Measurements from ENCODE around the gene NDST3. TPM values are rescaled to one million over a fixed set of nuclear protein-coding genes. Genes with fewer than 3 reads are reported as not detected.

The NDST3 gene
- polyA plus RNA-seq, 1 of the 3 experiments (the other 2 are of a cell fraction) = 1.2 TPM

DNA sequence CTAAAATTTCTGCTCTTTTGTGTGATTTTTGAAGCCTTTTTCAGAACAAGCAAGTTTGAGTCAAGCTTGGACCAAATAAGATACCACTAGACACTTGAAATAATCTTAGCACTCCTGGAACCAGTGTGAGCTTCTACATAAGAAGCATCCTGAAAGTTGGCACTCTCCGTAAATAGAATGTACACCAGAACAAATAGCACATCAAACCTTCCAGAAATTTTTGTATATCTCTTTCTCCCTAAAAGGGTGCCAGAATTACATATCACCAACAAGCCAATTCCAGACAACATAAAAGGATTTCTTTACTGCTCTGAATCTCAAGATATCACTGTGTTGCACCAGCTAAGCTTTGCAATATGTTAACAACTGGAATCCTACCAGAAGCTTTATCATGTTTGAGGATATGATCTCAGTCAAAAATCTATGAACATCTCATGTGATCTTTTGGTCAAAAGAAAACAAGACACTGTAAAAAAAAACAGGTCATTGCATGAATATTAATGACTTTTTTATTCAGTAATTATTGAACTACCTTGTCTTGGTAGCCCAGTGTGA, 201.4 kb downstream of the NDST3 start:
- H3K27ac ChIP-seq (ENCODE audit: low read depth in 2 of 2, low read length in 1 of 2) = no peak overlapping the region
- POLR2A ChIA-PET = no interaction called here
- 91% methylated on average over 1 of the region's 1 CpG for WGBS (ENCODE audit: low lambda C conversion rate)
- no peaks in the 10 kb centered on the region for H3F3A ChIP-seq (replicated peaks; ENCODE audit: insufficient read depth)
- no peak overlapping the region for H3K9ac ChIP-seq
- TF ChIP-seq MEF2A (IDR thresholded peaks at IDR 0.05; ENCODE audit: borderline replicate concordance, low read depth) (no peak), FOXJ3 (CRISPR knock-in tag; IDR thresholded peaks at IDR 0.05) (no peak), NFIC (IDR thresholded peaks at IDR 0.05; ENCODE audit: borderline replicate concordance) (no peak), TEAD4 (IDR thresholded peaks at IDR 0.05; ENCODE audit: borderline replicate concordance, insufficient read depth) (no peak)
- TF ChIP-seq, protein P1, sequence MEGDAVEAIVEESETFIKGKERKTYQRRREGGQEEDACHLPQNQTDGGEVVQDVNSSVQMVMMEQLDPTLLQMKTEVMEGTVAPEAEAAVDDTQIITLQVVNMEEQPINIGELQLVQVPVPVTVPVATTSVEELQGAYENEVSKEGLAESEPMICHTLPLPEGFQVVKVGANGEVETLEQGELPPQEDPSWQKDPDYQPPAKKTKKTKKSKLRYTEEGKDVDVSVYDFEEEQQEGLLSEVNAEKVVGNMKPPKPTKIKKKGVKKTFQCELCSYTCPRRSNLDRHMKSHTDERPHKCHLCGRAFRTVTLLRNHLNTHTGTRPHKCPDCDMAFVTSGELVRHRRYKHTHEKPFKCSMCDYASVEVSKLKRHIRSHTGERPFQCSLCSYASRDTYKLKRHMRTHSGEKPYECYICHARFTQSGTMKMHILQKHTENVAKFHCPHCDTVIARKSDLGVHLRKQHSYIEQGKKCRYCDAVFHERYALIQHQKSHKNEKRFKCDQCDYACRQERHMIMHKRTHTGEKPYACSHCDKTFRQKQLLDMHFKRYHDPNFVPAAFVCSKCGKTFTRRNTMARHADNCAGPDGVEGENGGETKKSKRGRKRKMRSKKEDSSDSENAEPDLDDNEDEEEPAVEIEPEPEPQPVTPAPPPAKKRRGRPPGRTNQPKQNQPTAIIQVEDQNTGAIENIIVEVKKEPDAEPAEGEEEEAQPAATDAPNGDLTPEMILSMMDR (IDR thresholded peaks at IDR 0.05) = no peak
- CTCF ChIA-PET = interaction anchor here (2.4 kb wide), 1 partner anchor 11 kb away, joined by 11 read pairs; no protein-coding TSS in a partner anchor
- DNase-seq = no peak
- H3K9me2 ChIP-seq = no peaks in the 10 kb centered on the region
- no peaks in the 10 kb centered on the region for H3K4me1 ChIP-seq (ENCODE audit: control insufficient read depth in 1 of 2, insufficient read depth in 2 of 2, low read depth in 1 of 2, low read length in 1 of 2)
- H2AFZ ChIP-seq (ENCODE audit: low read depth) = no peak overlapping the region
- no peaks in the 10 kb centered on the region for H3K79me2 ChIP-seq (ENCODE audit: insufficient read depth)
- H3K27me3 ChIP-seq (ENCODE audit: insufficient read depth) = no peaks in the 10 kb centered on the region
- H3K4me3 ChIP-seq (ENCODE audit: low read depth in 2 of 2, low read length in 1 of 2) = no peak overlapping the region
- no peaks in the 10 kb centered on the region for H3K36me3 ChIP-seq (replicated peaks in 1 of 2; ENCODE audit: control insufficient read depth in 1 of 2, insufficient read depth in 2 of 2, low read length in 1 of 2)
- no peaks in the 10 kb centered on the region for H3K9me3 ChIP-seq
- no peaks in the 10 kb centered on the region for H4K20me1 ChIP-seq (ENCODE audit: insufficient read depth)
- H3K4me2 ChIP-seq = no peak overlapping the region

DNA sequence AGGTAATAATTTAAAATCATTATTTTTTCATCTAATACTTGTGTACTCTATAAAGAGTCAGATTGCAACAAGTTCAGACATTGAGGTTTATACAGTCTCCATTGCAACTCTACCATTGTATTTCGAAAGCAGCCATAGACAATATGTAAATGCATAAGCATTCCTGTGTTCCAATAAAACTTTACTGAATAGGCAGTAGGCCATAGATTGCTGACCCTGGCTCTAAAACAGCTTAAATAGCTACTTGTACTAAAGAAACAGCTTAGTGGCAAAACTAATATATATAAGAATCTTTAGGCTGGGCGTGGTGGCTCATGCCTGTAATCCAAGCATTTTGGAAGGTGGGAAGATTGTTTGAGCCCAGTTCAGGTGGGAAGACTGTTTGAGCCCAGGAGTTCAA, 203.2 kb downstream of the NDST3 start:
- whole genome bisulfite sequencing (ENCODE audit: low lambda C conversion rate) = 56% methylated on average over 2 of the region's 2 CpGs
- H3K9me3 ChIP-seq = no peaks in the 10 kb centered on the region
- H3K4me3 ChIP-seq (ENCODE audit: low read depth in 2 of 2, low read length in 1 of 2) = no peak overlapping the region
- H3K4me2 ChIP-seq = no peak overlapping the region
- no peaks in the 10 kb centered on the region for H3K79me2 ChIP-seq (ENCODE audit: insufficient read depth)
- H2AFZ ChIP-seq (ENCODE audit: low read depth) = no peak overlapping the region
- no peak for DNase-seq
- POLR2A ChIA-PET = no interaction called here
- H3K4me1 ChIP-seq (ENCODE audit: control insufficient read depth in 1 of 2, insufficient read depth in 2 of 2, low read depth in 1 of 2, low read length in 1 of 2) = no peaks in the 10 kb centered on the region
- no peak overlapping the region for H3K27ac ChIP-seq (ENCODE audit: low read depth in 2 of 2, low read length in 1 of 2)
- no peaks in the 10 kb centered on the region for H3K36me3 ChIP-seq (replicated peaks in 1 of 2; ENCODE audit: control insufficient read depth in 1 of 2, insufficient read depth in 2 of 2, low read length in 1 of 2)
- H3K27me3 ChIP-seq (ENCODE audit: insufficient read depth) = no peaks in the 10 kb centered on the region
- H4K20me1 ChIP-seq (ENCODE audit: insufficient read depth) = no peaks in the 10 kb centered on the region
- TF ChIP-seq RAD21 (IDR thresholded peaks at IDR 0.05; ENCODE audit: low read length) = no peak
- TF ChIP-seq GATA2 (CRISPR knock-in tag; IDR thresholded peaks at IDR 0.05) = no peak
- TF ChIP-seq, protein P2, sequence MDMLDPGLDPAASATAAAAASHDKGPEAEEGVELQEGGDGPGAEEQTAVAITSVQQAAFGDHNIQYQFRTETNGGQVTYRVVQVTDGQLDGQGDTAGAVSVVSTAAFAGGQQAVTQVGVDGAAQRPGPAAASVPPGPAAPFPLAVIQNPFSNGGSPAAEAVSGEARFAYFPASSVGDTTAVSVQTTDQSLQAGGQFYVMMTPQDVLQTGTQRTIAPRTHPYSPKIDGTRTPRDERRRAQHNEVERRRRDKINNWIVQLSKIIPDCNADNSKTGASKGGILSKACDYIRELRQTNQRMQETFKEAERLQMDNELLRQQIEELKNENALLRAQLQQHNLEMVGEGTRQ (IDR thresholded peaks at IDR 0.05; ENCODE audit: borderline replicate concordance, low read depth, low read length) = no peak
- TF ChIP-seq MXI1 (IDR thresholded peaks at IDR 0.05; ENCODE audit: low read depth, low read length) = no peak
- no peak for TF ChIP-seq ELF1 (IDR thresholded peaks at IDR 0.05)
- no peak for TF ChIP-seq FOSL2 (IDR thresholded peaks at IDR 0.05; ENCODE audit: borderline replicate concordance, low read depth)
- TF ChIP-seq, protein P3, sequence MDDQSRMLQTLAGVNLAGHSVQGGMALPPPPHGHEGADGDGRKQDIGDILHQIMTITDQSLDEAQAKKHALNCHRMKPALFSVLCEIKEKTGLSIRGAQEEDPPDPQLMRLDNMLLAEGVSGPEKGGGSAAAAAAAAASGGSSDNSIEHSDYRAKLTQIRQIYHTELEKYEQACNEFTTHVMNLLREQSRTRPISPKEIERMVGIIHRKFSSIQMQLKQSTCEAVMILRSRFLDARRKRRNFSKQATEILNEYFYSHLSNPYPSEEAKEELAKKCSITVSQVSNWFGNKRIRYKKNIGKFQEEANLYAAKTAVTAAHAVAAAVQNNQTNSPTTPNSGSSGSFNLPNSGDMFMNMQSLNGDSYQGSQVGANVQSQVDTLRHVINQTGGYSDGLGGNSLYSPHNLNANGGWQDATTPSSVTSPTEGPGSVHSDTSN (IDR thresholded peaks at IDR 0.05) = no peak
- no peak for TF ChIP-seq TAF1 (IDR thresholded peaks at IDR 0.05; ENCODE audit: borderline replicate concordance, low read depth, low read length)
- TF ChIP-seq EP300 (IDR thresholded peaks at IDR 0.05; ENCODE audit: borderline replicate concordance in 1 of 2, low read depth in 1 of 2, low read length in 1 of 2) = no peak
- TF ChIP-seq GABPA (IDR thresholded peaks at IDR 0.05; ENCODE audit: low read depth) = no peak
- TF ChIP-seq CHD2 (IDR thresholded peaks at IDR 0.05; ENCODE audit: low read length, partially characterized antibody) = no peak
- TF ChIP-seq EZH2phosphoT487 (IDR thresholded peaks at IDR 0.05; ENCODE audit: borderline replicate concordance, low read depth) = no peak
- TF ChIP-seq, protein P4, sequence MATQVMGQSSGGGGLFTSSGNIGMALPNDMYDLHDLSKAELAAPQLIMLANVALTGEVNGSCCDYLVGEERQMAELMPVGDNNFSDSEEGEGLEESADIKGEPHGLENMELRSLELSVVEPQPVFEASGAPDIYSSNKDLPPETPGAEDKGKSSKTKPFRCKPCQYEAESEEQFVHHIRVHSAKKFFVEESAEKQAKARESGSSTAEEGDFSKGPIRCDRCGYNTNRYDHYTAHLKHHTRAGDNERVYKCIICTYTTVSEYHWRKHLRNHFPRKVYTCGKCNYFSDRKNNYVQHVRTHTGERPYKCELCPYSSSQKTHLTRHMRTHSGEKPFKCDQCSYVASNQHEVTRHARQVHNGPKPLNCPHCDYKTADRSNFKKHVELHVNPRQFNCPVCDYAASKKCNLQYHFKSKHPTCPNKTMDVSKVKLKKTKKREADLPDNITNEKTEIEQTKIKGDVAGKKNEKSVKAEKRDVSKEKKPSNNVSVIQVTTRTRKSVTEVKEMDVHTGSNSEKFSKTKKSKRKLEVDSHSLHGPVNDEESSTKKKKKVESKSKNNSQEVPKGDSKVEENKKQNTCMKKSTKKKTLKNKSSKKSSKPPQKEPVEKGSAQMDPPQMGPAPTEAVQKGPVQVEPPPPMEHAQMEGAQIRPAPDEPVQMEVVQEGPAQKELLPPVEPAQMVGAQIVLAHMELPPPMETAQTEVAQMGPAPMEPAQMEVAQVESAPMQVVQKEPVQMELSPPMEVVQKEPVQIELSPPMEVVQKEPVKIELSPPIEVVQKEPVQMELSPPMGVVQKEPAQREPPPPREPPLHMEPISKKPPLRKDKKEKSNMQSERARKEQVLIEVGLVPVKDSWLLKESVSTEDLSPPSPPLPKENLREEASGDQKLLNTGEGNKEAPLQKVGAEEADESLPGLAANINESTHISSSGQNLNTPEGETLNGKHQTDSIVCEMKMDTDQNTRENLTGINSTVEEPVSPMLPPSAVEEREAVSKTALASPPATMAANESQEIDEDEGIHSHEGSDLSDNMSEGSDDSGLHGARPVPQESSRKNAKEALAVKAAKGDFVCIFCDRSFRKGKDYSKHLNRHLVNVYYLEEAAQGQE (IDR thresholded peaks at IDR 0.05; ENCODE audit: low read depth, low read length) = no peak
- no peak for TF ChIP-seq FOXM1 (IDR thresholded peaks at IDR 0.05; ENCODE audit: low read depth)
- CTCF ChIA-PET = interaction anchor here (1.5 kb wide), 1 partner anchor 13 kb away, joined by 5 read pairs; no protein-coding TSS in a partner anchor
- no peak overlapping the region for H3K9ac ChIP-seq
- H3F3A ChIP-seq (replicated peaks; ENCODE audit: insufficient read depth) = no peaks in the 10 kb centered on the region
- H3K9me2 ChIP-seq = no peaks in the 10 kb centered on the region

All from SK-N-SH (cell line).